OCI-LY7 (cell line): ENCODE results near the gene SEPTIN10.

Source experiments
- CTCF ChIP-seq: fragments of 200-600 bp; sonication (generic); conservative IDR thresholded peaks from 2 replicates; pipeline ENCODE4 v1.5.1; 2014; ENCODE audit warnings: mild to moderate bottlenecking, antibody characterized with exemption, low read length, moderate library complexity, mixed read lengths
- EZH2phosphoT487 ChIP-seq: fragments of 200-600 bp; sonication (generic); IDR thresholded peaks from 2 replicates; pipeline ENCODE4 v1.6.1; 2018; ENCODE audit warnings: low read depth, borderline replicate concordance, mild to moderate bottlenecking, mixed run types, antibody characterized with exemption, low read length, moderate library complexity, mixed read lengths

DNA sequence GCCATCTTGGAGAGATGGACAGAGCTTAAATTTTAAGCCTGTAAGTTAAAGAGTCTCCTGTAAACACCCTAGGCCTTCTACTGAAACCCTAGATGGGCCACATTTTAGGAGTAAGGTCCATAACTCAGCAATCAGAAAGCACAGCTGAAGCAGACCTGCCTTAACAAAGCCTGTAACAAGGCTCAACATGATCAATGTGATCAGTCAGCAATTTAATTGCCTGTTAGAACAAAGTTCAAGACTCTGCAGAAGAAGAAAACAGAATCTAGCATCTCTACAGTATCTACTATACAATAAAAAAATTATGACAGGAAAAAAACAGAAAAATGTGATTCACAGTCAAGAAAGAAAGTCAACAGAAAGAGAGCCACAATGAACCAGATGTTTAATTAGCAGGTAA lies 27.1 kb downstream of the SEPTIN10 start:
- TF ChIP-seq CTCF (no peak), EZH2phosphoT487 (no peak)
